ENCODE data around the gene SKI. TPM values are rescaled to one million over a fixed set of nuclear protein-coding genes. Genes with fewer than 3 reads are reported as not detected.
A peak's percentile ranks its signal among the peaks of the same experiment; 100 is the strongest.

Gene SKI
- total RNA-seq, 1 donor from 2014 or later, result 62.0 TPM

- no peak for DNase-seq (ENCODE audit: low read depth, low spot score)
- H3K27me3 Mint-ChIP-seq (ENCODE audit: low read depth), result no peaks in the 10 kb centered on the region
- H3K27ac Mint-ChIP-seq (ENCODE audit: unreplicated experiment), result no peak overlapping the region
- H3K36me3 Mint-ChIP-seq (ENCODE audit: low read depth), result no peaks in the 10 kb centered on the region
- H3K4me3 Mint-ChIP-seq, result peak overlapping the region; percentile 89
- H3K9me3 Mint-ChIP-seq, result no peaks in the 10 kb centered on the region
- no peak for TF ChIP-seq CTCF (conservative IDR thresholded peaks at IDR 0.05)
- peaks cover 30% of the 10 kb centered on the region for H3K4me1 Mint-ChIP-seq
Measured at GRCh38 chr1:2226525-2227345, 1.4 kb upstream of the SKI start.

GRCh38 chr1:2227346-2228156 is 568 bp upstream of the SKI start:
- Mint-ChIP-seq H3K9me3 (no peaks in the 10 kb centered on the region), H3K27me3 (ENCODE audit: low read depth) (no peaks in the 10 kb centered on the region), H3K27ac (ENCODE audit: unreplicated experiment) (no peak overlapping the region), H3K4me3 (peak overlapping the region; percentile 78), H3K4me1 (peaks cover 37% of the 10 kb centered on the region), H3K36me3 (ENCODE audit: low read depth) (no peaks in the 10 kb centered on the region)
- peak; percentile 97 for DNase-seq (ENCODE audit: low read depth, low spot score)
- no peak for TF ChIP-seq CTCF (conservative IDR thresholded peaks at IDR 0.05)

GRCh38 chr1:2228694-2229036 is 546 bp downstream of the SKI start:
- H3K9me3 Mint-ChIP-seq, result no peaks in the 10 kb centered on the region
- no peaks in the 10 kb centered on the region for H3K36me3 Mint-ChIP-seq (ENCODE audit: low read depth)
- H3K27me3 Mint-ChIP-seq (ENCODE audit: low read depth), result no peaks in the 10 kb centered on the region
- no peak overlapping the region for H3K27ac Mint-ChIP-seq (ENCODE audit: unreplicated experiment)
- peak overlapping the region; percentile 97 for H3K4me3 Mint-ChIP-seq
- DNase-seq (ENCODE audit: low read depth, low spot score), result no peak
- H3K4me1 Mint-ChIP-seq, result peaks cover 43% of the 10 kb centered on the region
- TF ChIP-seq CTCF (conservative IDR thresholded peaks at IDR 0.05), result no peak

GRCh38 chr1:2229037-2229864 is 1.1 kb downstream of the SKI start:
- TF ChIP-seq CTCF (conservative IDR thresholded peaks at IDR 0.05), result no peak
- Mint-ChIP-seq H3K27ac (ENCODE audit: unreplicated experiment) (peak overlapping the region; percentile 93), H3K4me1 (peaks cover 49% of the 10 kb centered on the region), H3K27me3 (ENCODE audit: low read depth) (no peaks in the 10 kb centered on the region), H3K4me3 (peak overlapping the region; percentile 97), H3K36me3 (ENCODE audit: low read depth) (no peaks in the 10 kb centered on the region), H3K9me3 (no peaks in the 10 kb centered on the region)
- no peak for DNase-seq (ENCODE audit: low read depth, low spot score)

Measured in neural crest cell (in vitro differentiated cells).